Measurements from ENCODE around the gene RBM41. TPM values are rescaled to one million over a fixed set of nuclear protein-coding genes. Genes with fewer than 3 reads are reported as not detected.
A peak's percentile ranks its signal among the peaks of the same experiment; 100 is the strongest.
"Not testable (repeated sequence)": the region's sequence is repeated elsewhere in the genome, so short reads cannot be mapped to it uniquely, and the experiment has no call there.

Gene RBM41
- 1 to 10 TPM; 5.9 to 8.2 TPM for total RNA-seq
- 12.6 TPM for polyA plus RNA-seq (2013, experiment 1 of 2)
- 12.7 TPM for polyA plus RNA-seq (2013, experiment 2 of 2)
- total RNA-seq: 7.3 to 58.2 (median 29.0) reads per million in 172 experiments

DNA sequence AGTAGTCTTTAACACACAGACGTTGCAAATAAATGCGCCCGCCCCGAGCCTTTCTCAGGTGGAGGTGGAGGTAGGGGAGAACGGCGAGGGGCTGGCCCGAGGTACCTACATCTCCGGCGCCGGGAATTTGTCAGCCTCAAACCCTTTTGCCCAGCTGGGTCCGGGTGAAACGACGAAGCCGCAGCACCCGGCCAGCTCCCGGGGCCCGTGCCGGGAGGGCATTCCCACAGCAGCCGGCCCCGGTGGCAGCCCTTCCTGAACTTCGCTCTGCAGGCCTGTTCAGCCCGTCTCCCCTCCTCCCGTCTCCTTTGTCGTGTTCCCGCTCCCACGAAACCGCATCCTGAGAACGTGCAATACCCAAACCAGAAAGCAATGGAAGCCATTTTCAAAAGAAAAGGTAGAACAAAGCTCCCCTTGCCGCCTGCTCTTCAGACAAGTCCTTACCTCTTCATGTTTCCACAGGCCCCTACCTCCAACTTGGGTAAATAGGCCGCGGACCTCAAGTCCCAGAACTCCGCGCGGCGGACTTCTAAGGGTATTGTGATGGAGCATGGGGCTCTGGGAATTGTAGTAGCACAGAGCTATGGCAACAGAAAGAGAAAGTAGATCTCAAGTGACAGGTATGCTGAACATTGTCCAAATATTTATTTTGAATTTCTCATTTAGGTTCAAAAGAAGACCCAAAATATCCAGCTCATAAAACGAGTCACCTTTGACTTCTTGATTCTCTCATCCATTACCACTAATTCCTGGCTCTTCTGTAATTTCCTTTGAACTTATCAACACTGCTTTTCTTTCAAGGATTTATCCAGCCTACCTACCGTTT, at the start of gene RBM41:
Gene RBM41 (minus strand): TSS at position 501 of the 826 bp plus-strand sequence. CDS start 49 bp downstream, at position 452.
- Histone ChIP-seq H3K36me3 (ENCODE audit: insufficient read depth, low read length) (peaks cover 27% of the 10 kb centered on the region), H3K9me3 (ENCODE audit: control insufficient read depth in 1 of 2, insufficient read depth in 1 of 2, low read length in 2 of 2) (no peaks in the 10 kb centered on the region), H3K4me1 (ENCODE audit: insufficient read depth, low read length) (no peaks in the 10 kb centered on the region), H3K4me3 (ENCODE audit: low read length) (peak within 1 kb of the TSS; percentile 77), H3K27me3 (ENCODE audit: control insufficient read depth in 1 of 2, insufficient read depth in 2 of 2, low read length in 2 of 2) (no peaks in the 10 kb centered on the region), H3K27ac (ENCODE audit: low read depth in 1 of 2, low read length in 2 of 2) (peak within 1 kb of the TSS; percentile 54 to 55)
- Mint-ChIP-seq H3K9me3 (no peaks in the 10 kb centered on the region), H3K4me1 (ENCODE audit: low read depth) (peaks cover 49% of the 10 kb centered on the region), H3K27me3 (no peaks in the 10 kb centered on the region), H3K27ac (peak within 1 kb of the TSS; percentile 91), H3K4me3 (peak within 1 kb of the TSS; percentile 100), H3K36me3 (ENCODE audit: low read depth) (peaks cover 37% of the 10 kb centered on the region)
- DNase-seq (peak; percentile 45 to 88 (median 66)), ATAC-seq (ENCODE audit: poor library complexity) (peak; percentile 99)
- POLR2A ChIA-PET: interaction anchor here (0.9 to 1.2 kb wide), 2 partner anchors 10 to 623 kb away, joined by 3 to 6 read pairs; no protein-coding TSS in a partner anchor
- TF ChIP-seq, protein P1, sequence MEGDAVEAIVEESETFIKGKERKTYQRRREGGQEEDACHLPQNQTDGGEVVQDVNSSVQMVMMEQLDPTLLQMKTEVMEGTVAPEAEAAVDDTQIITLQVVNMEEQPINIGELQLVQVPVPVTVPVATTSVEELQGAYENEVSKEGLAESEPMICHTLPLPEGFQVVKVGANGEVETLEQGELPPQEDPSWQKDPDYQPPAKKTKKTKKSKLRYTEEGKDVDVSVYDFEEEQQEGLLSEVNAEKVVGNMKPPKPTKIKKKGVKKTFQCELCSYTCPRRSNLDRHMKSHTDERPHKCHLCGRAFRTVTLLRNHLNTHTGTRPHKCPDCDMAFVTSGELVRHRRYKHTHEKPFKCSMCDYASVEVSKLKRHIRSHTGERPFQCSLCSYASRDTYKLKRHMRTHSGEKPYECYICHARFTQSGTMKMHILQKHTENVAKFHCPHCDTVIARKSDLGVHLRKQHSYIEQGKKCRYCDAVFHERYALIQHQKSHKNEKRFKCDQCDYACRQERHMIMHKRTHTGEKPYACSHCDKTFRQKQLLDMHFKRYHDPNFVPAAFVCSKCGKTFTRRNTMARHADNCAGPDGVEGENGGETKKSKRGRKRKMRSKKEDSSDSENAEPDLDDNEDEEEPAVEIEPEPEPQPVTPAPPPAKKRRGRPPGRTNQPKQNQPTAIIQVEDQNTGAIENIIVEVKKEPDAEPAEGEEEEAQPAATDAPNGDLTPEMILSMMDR (IDR thresholded peaks at IDR 0.05): no peak
- CTCF ChIA-PET: interaction anchor here (0.9 to 1.3 kb wide), 2 partner anchors 37 to 120 kb away, joined by 3 read pairs; no protein-coding TSS in a partner anchor
- intact Hi-C loops (cut with DNase I, micrococcal nuclease): loop anchor here (5.0 to 10.0 kb wide), 5 partner anchors 46 to 976 kb away; partner anchors contain the start of genes ATG4A (in 2 of the 2), PSMD10 (in 2 of the 2), DNAAF6 (in 1 of the 2) and NCBP2L (in 1 of the 2)

DNA sequence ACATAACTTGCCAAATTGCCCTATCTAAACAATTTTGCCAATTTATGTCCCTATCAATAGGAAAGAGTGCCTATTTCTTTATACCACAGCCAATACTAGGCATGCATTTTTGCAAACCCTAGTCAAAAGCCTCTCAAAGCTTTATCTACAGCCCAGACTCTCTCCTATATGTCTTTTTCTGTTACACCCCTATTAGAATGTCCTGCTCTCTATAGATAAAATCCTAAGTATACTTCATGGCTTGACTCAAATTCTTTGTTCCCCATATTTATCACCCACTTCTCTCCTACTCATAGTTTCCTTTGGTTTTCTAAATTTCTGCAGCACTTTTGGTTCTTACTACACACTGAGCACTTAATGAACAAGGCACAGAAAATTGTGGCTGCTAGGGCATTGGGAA, 49.6 kb upstream of the RBM41 start:
- TF ChIP-seq, protein P1 (IDR thresholded peaks at IDR 0.05): no peak
- no peaks in the 10 kb centered on the region for H3K9me3 Mint-ChIP-seq
- no peaks in the 10 kb centered on the region for H3K4me1 ChIP-seq (ENCODE audit: insufficient read depth, low read length)
- no peak for DNase-seq
- intact Hi-C loops (cut with DNase I, micrococcal nuclease): loop anchor here in 1 of 2 experiments (10.0 kb wide), 1 partner anchor 53 kb away; the partner anchor contains the start of gene RBM41
- no peak overlapping the region for H3K27ac ChIP-seq (ENCODE audit: low read depth in 1 of 2, low read length in 2 of 2)
- no peaks in the 10 kb centered on the region for H3K9me3 ChIP-seq (ENCODE audit: control insufficient read depth in 1 of 2, insufficient read depth in 1 of 2, low read length in 2 of 2)
- H3K27ac Mint-ChIP-seq: no peak overlapping the region
- no peaks in the 10 kb centered on the region for H3K36me3 Mint-ChIP-seq (ENCODE audit: low read depth)
- H3K27me3 ChIP-seq (ENCODE audit: control insufficient read depth in 1 of 2, insufficient read depth in 2 of 2, low read length in 2 of 2): no peaks in the 10 kb centered on the region
- ATAC-seq (ENCODE audit: poor library complexity): no peak
- no peaks in the 10 kb centered on the region for H3K27me3 Mint-ChIP-seq
- H3K4me1 Mint-ChIP-seq (ENCODE audit: low read depth): no peaks in the 10 kb centered on the region
- H3K4me3 ChIP-seq (ENCODE audit: low read length): no peak overlapping the region
- CTCF ChIA-PET: no interaction called here
- POLR2A ChIA-PET: no interaction called here
- no peak overlapping the region for H3K4me3 Mint-ChIP-seq
- no peaks in the 10 kb centered on the region for H3K36me3 ChIP-seq (ENCODE audit: insufficient read depth, low read length)

DNA sequence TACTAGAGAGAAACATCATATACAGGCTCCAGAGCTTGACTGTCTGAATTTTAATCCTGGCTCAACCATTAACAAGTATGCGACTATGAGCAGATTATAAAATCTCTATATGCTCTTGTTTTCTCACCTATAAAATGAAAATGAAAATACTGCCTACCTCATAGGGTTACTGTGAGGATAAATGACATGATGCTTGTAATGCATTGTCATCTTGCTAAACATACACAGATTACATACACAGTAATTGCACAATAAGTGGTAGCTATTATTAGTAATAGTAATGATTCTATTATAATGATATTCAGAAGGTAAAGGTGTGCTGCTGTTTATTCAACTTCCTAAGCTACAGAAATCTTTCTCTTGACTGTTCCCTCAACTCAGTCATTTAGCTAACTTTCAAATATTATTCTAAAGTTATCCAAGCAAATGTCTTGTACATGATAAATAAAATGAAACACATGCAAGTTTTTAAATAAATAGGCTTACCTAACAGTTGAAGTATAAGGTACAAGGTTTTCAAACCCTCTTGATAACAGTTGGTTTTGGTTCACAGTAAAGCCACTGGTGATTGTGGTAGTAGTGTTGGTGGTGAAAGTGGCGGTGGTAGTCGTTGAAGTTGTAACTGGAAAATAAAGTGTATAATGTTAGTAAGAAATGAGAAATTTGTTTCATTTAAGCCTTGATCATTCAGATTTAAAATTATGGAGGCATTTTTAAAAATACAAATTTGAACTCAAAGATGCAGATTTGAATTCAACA, 48.7 kb upstream of the RBM41 start:
- Mint-ChIP-seq H3K4me1 (ENCODE audit: low read depth) (no peaks in the 10 kb centered on the region), H3K9me3 (no peaks in the 10 kb centered on the region), H3K36me3 (ENCODE audit: low read depth) (no peaks in the 10 kb centered on the region), H3K27me3 (no peaks in the 10 kb centered on the region), H3K4me3 (no peak overlapping the region), H3K27ac (no peak overlapping the region)
- H3K27me3 ChIP-seq (ENCODE audit: control insufficient read depth in 1 of 2, insufficient read depth in 2 of 2, low read length in 2 of 2): no peaks in the 10 kb centered on the region
- H3K4me1 ChIP-seq (ENCODE audit: insufficient read depth, low read length): no peaks in the 10 kb centered on the region
- no peak overlapping the region for H3K4me3 ChIP-seq (ENCODE audit: low read length)
- ChIA-PET CTCF (no interaction called here), POLR2A (no interaction called here)
- TF ChIP-seq, protein P1 (IDR thresholded peaks at IDR 0.05): no peak
- no peak overlapping the region for H3K27ac ChIP-seq (ENCODE audit: low read depth in 1 of 2, low read length in 2 of 2)
- intact Hi-C loops (cut with DNase I, micrococcal nuclease): loop anchor here in 1 of 2 experiments (10.0 kb wide), 1 partner anchor 53 kb away; the partner anchor contains the start of gene RBM41
- no peaks in the 10 kb centered on the region for H3K36me3 ChIP-seq (ENCODE audit: insufficient read depth, low read length)
- H3K9me3 ChIP-seq (ENCODE audit: control insufficient read depth in 1 of 2, insufficient read depth in 1 of 2, low read length in 2 of 2): no peaks in the 10 kb centered on the region
- DNase-seq (peak in 1 of 14 experiments; percentile 11), ATAC-seq (ENCODE audit: poor library complexity) (no peak)

DNA sequence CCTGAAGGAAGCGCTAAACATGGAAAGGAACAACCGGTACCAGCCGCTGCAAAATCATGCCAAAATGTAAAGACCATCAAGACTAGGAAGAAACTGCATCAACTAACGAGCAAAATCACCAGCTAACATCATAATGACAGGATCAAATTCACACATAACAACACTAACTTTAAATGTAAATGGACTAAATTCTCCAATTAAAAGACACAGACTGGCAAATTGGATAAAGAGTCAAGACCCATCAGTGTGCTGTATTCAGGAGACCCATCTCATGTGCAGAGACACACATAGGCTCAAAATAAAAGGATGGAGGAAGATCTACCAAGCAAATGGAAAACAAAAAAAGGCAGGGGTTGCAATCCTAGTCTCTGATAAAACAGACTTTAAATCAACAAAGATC, 39.0 kb upstream of the RBM41 start:
- H3K4me3 Mint-ChIP-seq; H3K4me3 ChIP-seq (ENCODE audit: low read length); H3K27me3 Mint-ChIP-seq; H3K9me3 Mint-ChIP-seq; H3K36me3 Mint-ChIP-seq (ENCODE audit: low read depth); DNase-seq; CTCF ChIA-PET; H3K27ac Mint-ChIP-seq; H3K36me3 ChIP-seq (ENCODE audit: insufficient read depth, low read length); H3K4me1 Mint-ChIP-seq (ENCODE audit: low read depth); H3K9me3 ChIP-seq (ENCODE audit: control insufficient read depth in 1 of 2, insufficient read depth in 1 of 2, low read length in 2 of 2); ATAC-seq (ENCODE audit: poor library complexity); POLR2A ChIA-PET; H3K27ac ChIP-seq (ENCODE audit: low read depth in 1 of 2, low read length in 2 of 2); intact Hi-C loops (cut with DNase I, micrococcal nuclease); H3K4me1 ChIP-seq (ENCODE audit: insufficient read depth, low read length); H3K27me3 ChIP-seq (ENCODE audit: control insufficient read depth in 1 of 2, insufficient read depth in 2 of 2, low read length in 2 of 2): not testable (repeated sequence)

All from CD4-positive, alpha-beta T cell (primary cell).